GM23248 (cell line): ENCODE results near the gene DDX28.

Source experiments
- EZH2 ChIP-seq: fragments of 200-600 bp; sonication (generic); IDR thresholded peaks from 2 replicates; pipeline ENCODE4 v1.6.1; 2018; ENCODE audit warnings: antibody characterized with exemption, mild to moderate bottlenecking; ENCODE audit not compliant: insufficient read depth, poor library complexity, severe bottlenecking
- EZH2phosphoT487 ChIP-seq: fragments of 200-600 bp; sonication (generic); IDR thresholded peaks from 2 replicates; pipeline ENCODE4 v1.6.1; 2018; ENCODE audit warnings: antibody characterized with exemption, moderate library complexity, mild to moderate bottlenecking, low read depth; ENCODE audit not compliant: insufficient read depth

GRCh38 chr16:67995423-67995822 is 27.6 kb downstream of the DDX28 start:
- TF ChIP-seq EZH2, result no peak
- no peak for TF ChIP-seq EZH2phosphoT487
